ENCODE results near the gene PTPN11. TPM values are rescaled to one million over a fixed set of nuclear protein-coding genes. Genes with fewer than 3 reads are reported as not detected.

PTPN11 gene
- total and polyA plus RNA-seq, 2 of the 8 experiments (the other 6 are each of a cell fraction or from before 2014, with no cell fraction given) = 28.3 to 133 TPM

DNA sequence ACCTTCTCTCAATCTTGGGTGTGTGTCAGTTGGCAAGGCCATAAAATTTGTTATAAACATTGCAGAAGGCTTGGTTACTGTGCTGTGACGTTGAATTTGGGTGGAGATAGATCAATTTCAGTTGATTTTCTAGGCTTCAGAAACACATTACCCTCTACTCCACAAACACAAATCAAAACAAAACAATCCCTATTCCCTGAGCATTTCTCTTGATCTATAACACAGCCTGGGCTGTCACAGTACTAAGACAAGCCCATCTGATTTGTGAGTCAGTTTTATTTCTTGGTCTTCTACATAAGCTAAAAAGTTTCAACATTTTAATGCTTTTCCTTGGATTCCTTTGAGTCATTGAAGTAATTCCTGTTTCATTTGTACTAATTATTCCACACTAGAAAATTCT, 79.8 kb downstream of the PTPN11 start (continued):
- TF ChIP-seq, protein P1, sequence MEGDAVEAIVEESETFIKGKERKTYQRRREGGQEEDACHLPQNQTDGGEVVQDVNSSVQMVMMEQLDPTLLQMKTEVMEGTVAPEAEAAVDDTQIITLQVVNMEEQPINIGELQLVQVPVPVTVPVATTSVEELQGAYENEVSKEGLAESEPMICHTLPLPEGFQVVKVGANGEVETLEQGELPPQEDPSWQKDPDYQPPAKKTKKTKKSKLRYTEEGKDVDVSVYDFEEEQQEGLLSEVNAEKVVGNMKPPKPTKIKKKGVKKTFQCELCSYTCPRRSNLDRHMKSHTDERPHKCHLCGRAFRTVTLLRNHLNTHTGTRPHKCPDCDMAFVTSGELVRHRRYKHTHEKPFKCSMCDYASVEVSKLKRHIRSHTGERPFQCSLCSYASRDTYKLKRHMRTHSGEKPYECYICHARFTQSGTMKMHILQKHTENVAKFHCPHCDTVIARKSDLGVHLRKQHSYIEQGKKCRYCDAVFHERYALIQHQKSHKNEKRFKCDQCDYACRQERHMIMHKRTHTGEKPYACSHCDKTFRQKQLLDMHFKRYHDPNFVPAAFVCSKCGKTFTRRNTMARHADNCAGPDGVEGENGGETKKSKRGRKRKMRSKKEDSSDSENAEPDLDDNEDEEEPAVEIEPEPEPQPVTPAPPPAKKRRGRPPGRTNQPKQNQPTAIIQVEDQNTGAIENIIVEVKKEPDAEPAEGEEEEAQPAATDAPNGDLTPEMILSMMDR (IDR thresholded peaks at IDR 0.05; ENCODE audit: control extremely low read depth in 1 of 3, insufficient read depth in 1 of 3, low read depth in 1 of 3, low read length in 3 of 3) = no peak
